ENCODE results near the gene SLC6A8. TPM values are rescaled to one million over a fixed set of nuclear protein-coding genes. Genes with fewer than 3 reads are reported as not detected.
A peak's percentile ranks its signal among the peaks of the same experiment; 100 is the strongest.
"Not testable (repeated sequence)": the region's sequence is repeated elsewhere in the genome, so short reads cannot be mapped to it uniquely, and the experiment has no call there.

The SLC6A8 gene
- total and polyA plus RNA-seq, 5 experiments from 2014 or later, result 0.04 to 0.49 (median 0.24) TPM; not detected in 1

GRCh38 chrX:153728095-153728494 is 40.4 kb downstream of the SLC6A8 start:
- Mint-ChIP-seq H3K27ac (peak overlapping the region in 4 of 10 donors; percentile 28 to 87 (median 57)), H3K4me1 (peaks cover 2 to 36% (median 24%) of the 10 kb centered on the region in 4 donors), H3K36me3 (peaks cover 9 to 20% (median 13%) of the 10 kb centered on the region in 3 donors), H3K27me3 (no peaks in the 10 kb centered on the region), H3K9me3 (peaks cover 0 to 3% (median 0%) of the 10 kb centered on the region in 9 donors), H3K4me3 (peak overlapping the region in 1 of 10 donors; percentile 64)
- POLR2A ChIA-PET, result interaction anchor here (1.0 kb wide), 1 partner anchor 10 kb away, joined by 3 read pairs; no protein-coding TSS in a partner anchor
- ATAC-seq (no peak), DNase-seq (no peak)

GRCh38 chrX:153728951-153729631 is 41.4 kb downstream of the SLC6A8 start:
- peaks cover 2 to 32% (median 21%) of the 10 kb centered on the region in 4 donors for H3K4me1 Mint-ChIP-seq
- peaks cover 0 to 3% (median 0%) of the 10 kb centered on the region in 9 donors for H3K9me3 Mint-ChIP-seq
- H3K4me3 Mint-ChIP-seq, result peak overlapping the region in 2 of 10 donors; percentile 13 to 30
- ATAC-seq (no peak), DNase-seq (no peak)
- H3K36me3 Mint-ChIP-seq, result peaks cover 9 to 20% (median 13%) of the 10 kb centered on the region in 3 donors
- H3K27ac Mint-ChIP-seq, result no peak overlapping the region
- no peaks in the 10 kb centered on the region for H3K27me3 Mint-ChIP-seq
- POLR2A ChIA-PET, result interaction anchor here (1.0 kb wide), 1 partner anchor 9 kb away, joined by 3 read pairs; no protein-coding TSS in a partner anchor

- H3K9me3 Mint-ChIP-seq, POLR2A ChIA-PET: not testable (repeated sequence)
Observed at GRCh38 chrX:153730115-153730514, 42.4 kb downstream of the SLC6A8 start.

GRCh38 chrX:153731117-153731844 is 43.6 kb downstream of the SLC6A8 start:
- H3K9me3 Mint-ChIP-seq, result peaks cover 0 to 3% (median 0%) of the 10 kb centered on the region in 9 donors
- POLR2A ChIA-PET, result no interaction called here

More at GRCh38 chrX:153730115-153730514, 42.4 kb downstream of the SLC6A8 start:
- Mint-ChIP-seq H3K36me3 (peaks cover 9 to 23% (median 13%) of the 10 kb centered on the region in 3 donors), H3K4me1 (peaks cover 2 to 36% (median 21%) of the 10 kb centered on the region in 4 donors)
- H3K4me3 Mint-ChIP-seq, H3K27ac Mint-ChIP-seq, H3K27me3 Mint-ChIP-seq, DNase-seq, ATAC-seq: not testable (repeated sequence)

GRCh38 chrX:153731845-153732215 is 44.1 kb downstream of the SLC6A8 start:
- ATAC-seq, result no peak

More at GRCh38 chrX:153731117-153731844, 43.6 kb downstream of the SLC6A8 start:
- no peak for DNase-seq
- Mint-ChIP-seq H3K4me1 (peaks cover 2 to 37% (median 24%) of the 10 kb centered on the region in 4 donors), H3K27me3 (no peaks in the 10 kb centered on the region), H3K4me3 (no peak overlapping the region), H3K36me3 (peaks cover 9 to 24% (median 13%) of the 10 kb centered on the region in 3 donors), H3K27ac (peak overlapping the region in 1 of 10 donors; percentile 19)
- no peak for ATAC-seq

GRCh38 chrX:153732401-153732800 is 44.7 kb downstream of the SLC6A8 start:
- Mint-ChIP-seq H3K36me3 (peaks cover 9 to 26% (median 13%) of the 10 kb centered on the region in 3 donors), H3K27ac (peak overlapping the region in 1 of 10 donors; percentile 36), H3K4me1 (peaks cover 0 to 28% (median 18%) of the 10 kb centered on the region in 4 donors), H3K27me3 (no peaks in the 10 kb centered on the region), H3K4me3 (no peak overlapping the region), H3K9me3 (peaks cover 0 to 3% (median 0%) of the 10 kb centered on the region in 9 donors)
- no peak for ATAC-seq
- no peak for DNase-seq
- POLR2A ChIA-PET, result no interaction called here

More at GRCh38 chrX:153731845-153732215, 44.1 kb downstream of the SLC6A8 start:
- no peaks in the 10 kb centered on the region for H3K27me3 Mint-ChIP-seq
- no peak overlapping the region for H3K4me3 Mint-ChIP-seq
- H3K36me3 Mint-ChIP-seq, result peaks cover 9 to 26% (median 13%) of the 10 kb centered on the region in 3 donors
- peaks cover 0 to 3% (median 0%) of the 10 kb centered on the region in 9 donors for H3K9me3 Mint-ChIP-seq
- no peak for DNase-seq
- peaks cover 2 to 34% (median 23%) of the 10 kb centered on the region in 4 donors for H3K4me1 Mint-ChIP-seq
- POLR2A ChIA-PET, result no interaction called here
- H3K27ac Mint-ChIP-seq, result peak overlapping the region in 2 of 10 donors; percentile 36 to 44

- Mint-ChIP-seq H3K27ac (no peak overlapping the region), H3K4me3 (no peak overlapping the region), H3K36me3 (peaks cover 9 to 26% (median 13%) of the 10 kb centered on the region in 3 donors), H3K4me1 (peaks cover 0 to 23% (median 13%) of the 10 kb centered on the region in 4 donors), H3K27me3 (no peaks in the 10 kb centered on the region), H3K9me3 (peaks cover 0 to 3% (median 0%) of the 10 kb centered on the region in 9 donors)
- ATAC-seq (no peak), DNase-seq (no peak)
- POLR2A ChIA-PET, result no interaction called here
Observed at GRCh38 chrX:153733651-153734240, 46.0 kb downstream of the SLC6A8 start.

- H3K4me3 Mint-ChIP-seq, result no peak overlapping the region
- H3K9me3 Mint-ChIP-seq, result peaks cover 0 to 3% (median 0%) of the 10 kb centered on the region in 9 donors
- ATAC-seq (no peak), DNase-seq (no peak)
- POLR2A ChIA-PET, result no interaction called here
- H3K36me3 Mint-ChIP-seq, result peaks cover 9 to 24% (median 9%) of the 10 kb centered on the region in 3 donors
- H3K27ac Mint-ChIP-seq, result no peak overlapping the region
- peaks cover 0 to 29% (median 13%) of the 10 kb centered on the region in 4 donors for H3K4me1 Mint-ChIP-seq
- H3K27me3 Mint-ChIP-seq, result no peaks in the 10 kb centered on the region
Observed at GRCh38 chrX:153734871-153735270, 47.1 kb downstream of the SLC6A8 start.

- Mint-ChIP-seq H3K4me3 (no peak overlapping the region), H3K36me3 (peaks cover 9 to 24% (median 9%) of the 10 kb centered on the region in 3 donors), H3K27ac (no peak overlapping the region), H3K9me3 (peaks cover 0 to 3% (median 0%) of the 10 kb centered on the region in 9 donors), H3K27me3 (no peaks in the 10 kb centered on the region), H3K4me1 (peaks cover 2 to 33% (median 15%) of the 10 kb centered on the region in 4 donors)
- ATAC-seq (peak in 1 of 2 donors; percentile 53), DNase-seq (no peak)
- POLR2A ChIA-PET, result no interaction called here
Observed at GRCh38 chrX:153735274-153735673, 47.5 kb downstream of the SLC6A8 start.

- ATAC-seq (no peak), DNase-seq (no peak)
- no peak overlapping the region for H3K4me3 Mint-ChIP-seq
- H3K27me3 Mint-ChIP-seq, result no peaks in the 10 kb centered on the region
- H3K36me3 Mint-ChIP-seq, result peaks cover 7 to 17% (median 9%) of the 10 kb centered on the region in 3 donors
- peak overlapping the region in 1 of 10 donors; percentile 14 for H3K27ac Mint-ChIP-seq
- H3K4me1 Mint-ChIP-seq, result peaks cover 5 to 38% (median 16%) of the 10 kb centered on the region in 4 donors
- POLR2A ChIA-PET, result no interaction called here
- peaks cover 0 to 3% (median 0%) of the 10 kb centered on the region in 9 donors for H3K9me3 Mint-ChIP-seq
Observed at GRCh38 chrX:153736071-153736820, 48.5 kb downstream of the SLC6A8 start.

GRCh38 chrX:153736871-153737441 is 49.2 kb downstream of the SLC6A8 start:
- Mint-ChIP-seq H3K27ac (no peak overlapping the region), H3K4me3 (no peak overlapping the region), H3K27me3 (no peaks in the 10 kb centered on the region), H3K9me3 (peaks cover 0 to 2% (median 0%) of the 10 kb centered on the region in 9 donors), H3K36me3 (peaks cover under 1 to 10% (median 1%) of the 10 kb centered on the region in 3 donors), H3K4me1 (peaks cover 5 to 38% (median 13%) of the 10 kb centered on the region in 4 donors)
- ATAC-seq, result no peak
- no peak for DNase-seq
- POLR2A ChIA-PET, result no interaction called here
